ENCODE data around the gene VPREB3. TPM values are rescaled to one million over a fixed set of nuclear protein-coding genes. Genes with fewer than 3 reads are reported as not detected.
A peak's percentile ranks its signal among the peaks of the same experiment; 100 is the strongest.

The VPREB3 gene
- total and polyA plus RNA-seq, 2 experiments from 2014 or later, result not detected

GRCh38 chr22:23779083-23779482 is 24.9 kb upstream of the VPREB3 start:
- H3K27me3 ChIP-seq, result no peaks in the 10 kb centered on the region
- no peak overlapping the region for H3K4me3 ChIP-seq
- DNase-seq (ENCODE audit: low spot score), result no peak
- H4K20me1 ChIP-seq (ENCODE audit: insufficient read depth, poor library complexity, severe bottlenecking), result no peaks in the 10 kb centered on the region
- no peaks in the 10 kb centered on the region for H3K36me3 ChIP-seq (replicated peaks; ENCODE audit: insufficient read depth, low read depth)
- TF ChIP-seq EZH2 (IDR thresholded peaks at IDR 0.05; ENCODE audit: borderline replicate concordance) (no peak), CTCF (IDR thresholded peaks at IDR 0.05; ENCODE audit: poor library complexity) (no peak), EZH2phosphoT487 (IDR thresholded peaks at IDR 0.05; ENCODE audit: low read depth, severe bottlenecking, unreplicated experiment) (no peak)
- no peak overlapping the region for H2AFZ ChIP-seq
- H3K4me1 ChIP-seq (ENCODE audit: insufficient read depth), result peaks cover 37% of the 10 kb centered on the region
- no peak overlapping the region for H3K27ac ChIP-seq
- H3K79me2 ChIP-seq, result peaks cover 4% of the 10 kb centered on the region
- WGBS (ENCODE audit: low lambda C conversion rate, missing lambda C conversion rate), result 93% methylated on average over 16 of the region's 16 CpGs
- no peaks in the 10 kb centered on the region for H3K9me3 ChIP-seq (ENCODE audit: low read depth)
- no peaks in the 10 kb centered on the region for H3K9me2 ChIP-seq (replicated peaks; ENCODE audit: insufficient read depth)
- H3K4me2 ChIP-seq, result no peak overlapping the region

GRCh38 chr22:23778577-23778900 is 24.3 kb upstream of the VPREB3 start:
- H3K27ac ChIP-seq, result no peak overlapping the region

GRCh38 chr22:23777776-23778576 is 23.8 kb upstream of the VPREB3 start:
- H3K9me3 ChIP-seq (ENCODE audit: low read depth), result no peaks in the 10 kb centered on the region
- DNase-seq (ENCODE audit: low spot score), result no peak
- H3K4me1 ChIP-seq (ENCODE audit: insufficient read depth), result peaks cover 34% of the 10 kb centered on the region
- no peaks in the 10 kb centered on the region for H4K20me1 ChIP-seq (ENCODE audit: insufficient read depth, poor library complexity, severe bottlenecking)
- no peaks in the 10 kb centered on the region for H3K36me3 ChIP-seq (replicated peaks; ENCODE audit: insufficient read depth, low read depth)
- H3K4me3 ChIP-seq, result no peak overlapping the region
- H2AFZ ChIP-seq, result no peak overlapping the region
- no peaks in the 10 kb centered on the region for H3K9me2 ChIP-seq (replicated peaks; ENCODE audit: insufficient read depth)
- peaks cover 4% of the 10 kb centered on the region for H3K79me2 ChIP-seq
- TF ChIP-seq EZH2phosphoT487 (IDR thresholded peaks at IDR 0.05; ENCODE audit: low read depth, severe bottlenecking, unreplicated experiment), result no peak
- no peak for TF ChIP-seq EZH2 (IDR thresholded peaks at IDR 0.05; ENCODE audit: borderline replicate concordance)
- TF ChIP-seq CTCF (IDR thresholded peaks at IDR 0.05; ENCODE audit: poor library complexity), result no peak
- H3K27ac ChIP-seq, result no peak overlapping the region
- 88% methylated on average over 11 of the region's 11 CpGs for WGBS (ENCODE audit: low lambda C conversion rate, missing lambda C conversion rate)
- H3K4me2 ChIP-seq, result no peak overlapping the region
- H3K27me3 ChIP-seq, result no peaks in the 10 kb centered on the region

More at GRCh38 chr22:23778577-23778900, 24.3 kb upstream of the VPREB3 start:
- Histone ChIP-seq H3K9me2 (replicated peaks; ENCODE audit: insufficient read depth) (no peaks in the 10 kb centered on the region), H4K20me1 (ENCODE audit: insufficient read depth, poor library complexity, severe bottlenecking) (no peaks in the 10 kb centered on the region), H3K4me2 (no peak overlapping the region), H3K9me3 (ENCODE audit: low read depth) (no peaks in the 10 kb centered on the region), H2AFZ (no peak overlapping the region), H3K79me2 (peaks cover 4% of the 10 kb centered on the region), H3K27me3 (no peaks in the 10 kb centered on the region), H3K4me3 (no peak overlapping the region), H3K4me1 (ENCODE audit: insufficient read depth) (peaks cover 37% of the 10 kb centered on the region), H3K36me3 (replicated peaks; ENCODE audit: insufficient read depth, low read depth) (no peaks in the 10 kb centered on the region)
- TF ChIP-seq EZH2phosphoT487 (IDR thresholded peaks at IDR 0.05; ENCODE audit: low read depth, severe bottlenecking, unreplicated experiment) (no peak), EZH2 (IDR thresholded peaks at IDR 0.05; ENCODE audit: borderline replicate concordance) (no peak)
- WGBS (ENCODE audit: low lambda C conversion rate, missing lambda C conversion rate), result 78% methylated on average over 3 of the region's 3 CpGs
- peak; percentile 44 for DNase-seq (ENCODE audit: low spot score)

- no peaks in the 10 kb centered on the region for H3K9me2 ChIP-seq (replicated peaks; ENCODE audit: insufficient read depth)
- H3K9me3 ChIP-seq (ENCODE audit: low read depth), result no peaks in the 10 kb centered on the region
- H3K27ac ChIP-seq, result no peak overlapping the region
- no peaks in the 10 kb centered on the region for H3K27me3 ChIP-seq
- no peaks in the 10 kb centered on the region for H4K20me1 ChIP-seq (ENCODE audit: insufficient read depth, poor library complexity, severe bottlenecking)
- peak; percentile 4 for DNase-seq (ENCODE audit: low spot score)
- TF ChIP-seq CTCF (IDR thresholded peaks at IDR 0.05; ENCODE audit: poor library complexity), result no peak
- TF ChIP-seq EZH2 (IDR thresholded peaks at IDR 0.05; ENCODE audit: borderline replicate concordance), result no peak
- no peak for TF ChIP-seq EZH2phosphoT487 (IDR thresholded peaks at IDR 0.05; ENCODE audit: low read depth, severe bottlenecking, unreplicated experiment)
- peaks cover 26% of the 10 kb centered on the region for H3K4me1 ChIP-seq (ENCODE audit: insufficient read depth)
- no peak overlapping the region for H3K4me2 ChIP-seq
- no peak overlapping the region for H3K4me3 ChIP-seq
- peaks cover 4% of the 10 kb centered on the region for H3K79me2 ChIP-seq
- WGBS (ENCODE audit: low lambda C conversion rate, missing lambda C conversion rate), result 88% methylated on average over 3 of the region's 3 CpGs
- H3K36me3 ChIP-seq (replicated peaks; ENCODE audit: insufficient read depth, low read depth), result no peaks in the 10 kb centered on the region
- no peak overlapping the region for H2AFZ ChIP-seq
Measured at GRCh38 chr22:23775779-23776375, 21.7 kb upstream of the VPREB3 start.

Data from hepatocyte (in vitro differentiated cells).